Neural cell (in vitro differentiated cells): Measurements from ENCODE around the gene SPARC. TPM values are rescaled to one million over a fixed set of nuclear protein-coding genes. Genes with fewer than 3 reads are reported as not detected.

Experiments
- H2AFZ ChIP-seq: fragments of 200-600, 300-800 bp; sonication (generic), shearing (Covaris generic); 2 replicates; pipeline ENCODE4 v1.6.0; 2014; ENCODE audit warnings: low read depth, mild to moderate bottlenecking, antibody characterized with exemption, low read length, moderate library complexity
- H3F3A ChIP-seq: fragments of 200-600 bp; shearing (Covaris generic); 2 replicates; pipeline ENCODE4 v1.6.1; 2016; ENCODE audit warnings: mild to moderate bottlenecking, moderate library complexity, mixed read lengths, antibody characterized with exemption, low read length; ENCODE audit not compliant: insufficient read depth, poor library complexity, severe bottlenecking
- H3K27ac ChIP-seq: fragments of 200-600, 300-800 bp; sonication (generic), shearing (Covaris generic); 2 replicates; pipeline ENCODE4 v1.5.1; 2014; ENCODE audit warnings: mild to moderate bottlenecking, low read length, moderate library complexity
- H3K27me3 ChIP-seq: fragments of 300-800, 200-600 bp; sonication (generic), shearing (Covaris generic); 2 replicates; pipeline ENCODE4 v1.6.0; 2014; ENCODE audit warnings: mild to moderate bottlenecking, low read depth, low read length, moderate library complexity; ENCODE audit not compliant: insufficient read depth
- H3K36me3 ChIP-seq: fragments of 300-800, 200-600 bp; sonication (generic), shearing (Covaris generic); 2 replicates; pipeline ENCODE4 v1.5.1; 2014; ENCODE audit warnings: mild to moderate bottlenecking, antibody characterized with exemption, low read length, moderate library complexity; ENCODE audit not compliant: insufficient read depth
- H3K4me2 ChIP-seq: fragments of 300-800, 200-600 bp; sonication (generic), shearing (Covaris generic); 2 replicates; pipeline ENCODE4 v1.6.0; 2014; ENCODE audit warnings: mild to moderate bottlenecking, low read length
- H3K4me3 ChIP-seq: fragments of 300-800, 200-600 bp; sonication (generic), shearing (Covaris generic); 2 replicates; pipeline ENCODE4 v1.5.1; 2014; ENCODE audit warnings: mild to moderate bottlenecking, low read length, moderate library complexity
- H3K79me2 ChIP-seq: fragments of 200-600 bp; shearing (Covaris generic); replicated peaks from 2 replicates; pipeline ENCODE4 v1.6.0; 2014; ENCODE audit warnings: mild to moderate bottlenecking, low read length, moderate library complexity; ENCODE audit not compliant: insufficient read depth
- H3K9ac ChIP-seq: fragments of 300-800, 200-600 bp; sonication (generic), shearing (Covaris generic); 2 replicates; pipeline ENCODE4 v1.6.1; 2016; ENCODE audit warnings: mild to moderate bottlenecking, low read length, mixed read lengths
- H3K9me2 ChIP-seq: fragments of 200-600 bp; shearing (Covaris generic); 2 replicates; pipeline ENCODE4 v1.6.1; 2016; ENCODE audit warnings: mild to moderate bottlenecking, low read length, mixed read lengths; ENCODE audit not compliant: insufficient read depth
- H3K9me3 ChIP-seq: fragments of 200-600, 300-800 bp; sonication (generic), shearing (Covaris generic); 2 replicates; pipeline ENCODE4 v1.6.1; 2016; ENCODE audit warnings: mild to moderate bottlenecking, mixed run types, low read length, moderate library complexity, mixed read lengths
- H4K20me1 ChIP-seq: fragments of 200-600 bp; shearing (Covaris generic); 2 replicates; pipeline ENCODE4 v1.6.1; 2016; ENCODE audit warnings: mild to moderate bottlenecking, mixed run types; ENCODE audit not compliant: insufficient read depth
- CTCF ChIP-seq: fragments of 450-650 bp; IDR thresholded peaks from 2 replicates; pipeline ENCODE4 v1.5.1; 2014; ENCODE audit warnings: antibody characterized with exemption, mild to moderate bottlenecking, moderate library complexity; ENCODE audit not compliant: poor library complexity, severe bottlenecking
- EP300 ChIP-seq: fragments of 450-650 bp; conservative IDR thresholded peaks from 2 replicates; pipeline ENCODE4 v1.6.1; 2014; ENCODE audit warnings: antibody characterized with exemption, mild to moderate bottlenecking, moderate library complexity; ENCODE audit not compliant: poor library complexity, severe bottlenecking
- EZH2 ChIP-seq: fragments of 200-600, 300-800 bp; shearing (Covaris generic), sonication (generic); IDR thresholded peaks from 2 replicates; pipeline ENCODE4 v1.6.1; 2014; ENCODE audit warnings: antibody characterized with exemption, low read length, borderline replicate concordance, mild to moderate bottlenecking; ENCODE audit not compliant: insufficient read depth, poor library complexity, severe bottlenecking
- MXI1 ChIP-seq: fragments of 450-650 bp; conservative IDR thresholded peaks from 2 replicates; pipeline ENCODE4 v1.6.1; 2014; ENCODE audit warnings: antibody characterized with exemption, mild to moderate bottlenecking; ENCODE audit not compliant: poor library complexity, severe bottlenecking
- POLR2AphosphoS5 ChIP-seq: IDR thresholded peaks from 2 replicates; pipeline ENCODE4 v1.6.1; 2012
- RAD21 ChIP-seq: fragments of 450-650 bp; conservative IDR thresholded peaks from 2 replicates; pipeline ENCODE4 v1.6.1; 2014; ENCODE audit warnings: antibody characterized with exemption, mild to moderate bottlenecking, moderate library complexity
- REST ChIP-seq: IDR thresholded peaks from 2 replicates; pipeline ENCODE4 v1.6.1; 2012; ENCODE audit warnings: borderline replicate concordance
- SMC3 ChIP-seq: fragments of 450-650 bp; conservative IDR thresholded peaks from 2 replicates; pipeline ENCODE4 v1.6.1; 2014; ENCODE audit warnings: antibody characterized with exemption, mild to moderate bottlenecking, moderate library complexity; ENCODE audit not compliant: poor library complexity
- TAF1 ChIP-seq: IDR thresholded peaks from 2 replicates; pipeline ENCODE4 v1.6.1; 2012; ENCODE audit warnings: low read depth
- polyA plus RNA-seq: library from polyadenylated mRNA; depleted of rRNA; stranded (reverse); fragments of >200 nt; gene quantifications from 2 replicates; pipeline ENCODE4 v1.2.3, GENCODE V29; 2014

SPARC gene
- polyA plus RNA-seq, 1 donor from 2014 or later = 15.3 TPM

GRCh38 chr5:151683444-151683843, 3.3 kb downstream of the SPARC start:
- no peaks in the 10 kb centered on the region for H4K20me1 ChIP-seq
- H3K4me3 ChIP-seq = peak overlapping the region; percentile 5
- no peak overlapping the region for H3K9ac ChIP-seq
- peak overlapping the region; percentile 8 for H3K27ac ChIP-seq
- TF ChIP-seq MXI1 (no peak), POLR2AphosphoS5 (no peak), EP300 (no peak), RAD21 (no peak), TAF1 (no peak), EZH2 (no peak), REST (no peak), CTCF (no peak), SMC3 (no peak)
- no peaks in the 10 kb centered on the region for H3K27me3 ChIP-seq
- H3K9me3 ChIP-seq = no peaks in the 10 kb centered on the region
- peaks cover 14% of the 10 kb centered on the region for H3K79me2 ChIP-seq
- no peaks in the 10 kb centered on the region for H3K9me2 ChIP-seq
- no peak overlapping the region for H3K4me2 ChIP-seq
- H3K36me3 ChIP-seq = no peaks in the 10 kb centered on the region
- H3F3A ChIP-seq = no peaks in the 10 kb centered on the region
- no peak overlapping the region for H2AFZ ChIP-seq

- Histone ChIP-seq H3K9me3 (no peaks in the 10 kb centered on the region), H3K27ac (no peak overlapping the region), H2AFZ (no peak overlapping the region), H3K79me2 (peaks cover 14% of the 10 kb centered on the region), H3K36me3 (no peaks in the 10 kb centered on the region), H3K4me3 (no peak overlapping the region), H3K9ac (no peak overlapping the region), H3K4me2 (no peak overlapping the region), H4K20me1 (no peaks in the 10 kb centered on the region), H3K27me3 (no peaks in the 10 kb centered on the region), H3K9me2 (no peaks in the 10 kb centered on the region), H3F3A (no peaks in the 10 kb centered on the region)
- TF ChIP-seq TAF1 (no peak), RAD21 (no peak), EZH2 (no peak), MXI1 (no peak), EP300 (no peak)
Measured at GRCh38 chr5:151682751-151683331, 3.9 kb downstream of the SPARC start.
